WTC11 (cell line): ENCODE data around the gene NEB. TPM values are rescaled to one million over a fixed set of nuclear protein-coding genes. Genes with fewer than 3 reads are reported as not detected.
A peak's percentile ranks its signal among the peaks of the same experiment; 100 is the strongest.

Experiments used
- ATAC-seq: fragments of 200-7000 bp; cut with Tn5 transposase; 2 replicates; pipeline ENCODE4 v1.10.0; 2021; ENCODE audit warnings: mild to moderate bottlenecking, moderate library complexity
- CTCF ChIA-PET: fragments of 300-600 bp; sonication (Branson Sonifier 250); formaldehyde crosslinking; loops from one replicate; lab custom pipeline; 2021; ENCODE audit warnings: antibody characterized with exemption; lab: Charles Lee
- POLR2A ChIA-PET: fragments of 350-600 bp; sonication (Branson Sonifier 250); formaldehyde crosslinking; loops from one replicate; lab custom pipeline; 2021; ENCODE audit warnings: antibody characterized with exemption; lab: Charles Lee
- DNase-seq: peaks from one replicate; pipeline ENCODE4 v3.0.0; 2021; ENCODE audit warnings: low spot score
- H3K27ac Mint-ChIP-seq: 2 replicates; pipeline ENCODE4 v1.8.0; 2021; ENCODE audit warnings: mixed read lengths
- H3K27me3 Mint-ChIP-seq: 2 replicates; pipeline ENCODE4 v1.8.0; 2021; ENCODE audit warnings: low read depth, mild to moderate bottlenecking, moderate library complexity, mixed read lengths
- H3K36me3 Mint-ChIP-seq: 2 replicates; pipeline ENCODE4 v1.8.0; 2021; ENCODE audit warnings: mixed read lengths
- H3K4me1 Mint-ChIP-seq: 2 replicates; pipeline ENCODE4 v1.8.0; 2022; ENCODE audit warnings: mixed read lengths
- H3K4me3 Mint-ChIP-seq: 2 replicates; pipeline ENCODE4 v1.8.0; 2021; ENCODE audit warnings: mild to moderate bottlenecking, moderate library complexity, mixed read lengths
- H3K9me3 Mint-ChIP-seq: 2 replicates; pipeline ENCODE4 v1.8.0; 2021; ENCODE audit warnings: mixed read lengths
- ATF1 ChIP-seq: sonication (generic); formaldehyde crosslinking; IDR thresholded peaks from 2 replicates; pipeline ENCODE4 v1.8.1; 2023; ENCODE audit warnings: mild to moderate bottlenecking, moderate library complexity, missing genetic modification reagents
- RORB ChIP-seq: fragments of 250-450 bp; sonication (Bioruptor Pico); IDR thresholded peaks from 2 replicates; pipeline ENCODE4 v1.9.0; 2021; ENCODE audit warnings: mild to moderate bottlenecking
- SP1 ChIP-seq: sonication (generic); formaldehyde crosslinking; conservative IDR thresholded peaks from 2 replicates; pipeline ENCODE4 v1.8.1; 2022; ENCODE audit warnings: missing genetic modification reagents
- TCF7 ChIP-seq: sonication (generic); formaldehyde crosslinking; IDR thresholded peaks from 2 replicates; pipeline ENCODE4 v1.8.0; 2022; ENCODE audit warnings: mild to moderate bottlenecking, low read depth, missing genetic modification reagents, moderate library complexity
- ZNF138 ChIP-seq: sonication (generic); formaldehyde crosslinking; conservative IDR thresholded peaks from 2 replicates; pipeline ENCODE4 v1.8.1; 2022; ENCODE audit warnings: mild to moderate bottlenecking, moderate library complexity, missing genetic modification reagents
- ZNF281 ChIP-seq: sonication (generic); formaldehyde crosslinking; IDR thresholded peaks from 2 replicates; pipeline ENCODE4 v1.8.0; 2023; ENCODE audit warnings: mild to moderate bottlenecking, missing genetic modification reagents
- ZNF425 ChIP-seq: fragments of 250-450 bp; sonication (Bioruptor Pico); conservative IDR thresholded peaks from 2 replicates; pipeline ENCODE4 v1.9.0; 2021; ENCODE audit warnings: mild to moderate bottlenecking
- ZNF512 ChIP-seq: sonication (generic); formaldehyde crosslinking; IDR thresholded peaks from 2 replicates; pipeline ENCODE4 v1.8.1; 2022; ENCODE audit warnings: missing genetic modification reagents, borderline replicate concordance
- ZNF532 ChIP-seq: fragments of 250-450 bp; sonication (Bioruptor Pico); IDR thresholded peaks from 2 replicates; pipeline ENCODE4 v1.9.0; 2021; ENCODE audit warnings: mild to moderate bottlenecking, borderline replicate concordance
- total RNA-seq: library from RNA; stranded (reverse); gene quantifications from 3 replicates; pipeline ENCODE4 v1.2.3, GENCODE V29; 2021
- TF ChIP-seq, protein P1 (sequence below): fragments of 250-450 bp; sonication (Bioruptor Pico); IDR thresholded peaks from 2 replicates; pipeline ENCODE4 v1.9.0; 2021; ENCODE audit warnings: mild to moderate bottlenecking
- TF ChIP-seq, protein P2 (sequence below): sonication (generic); formaldehyde crosslinking; IDR thresholded peaks from 2 replicates; pipeline ENCODE4 v1.8.0; 2022; ENCODE audit warnings: missing genetic modification reagents
- TF ChIP-seq, protein P3 (sequence below): sonication (generic); formaldehyde crosslinking; IDR thresholded peaks from 2 replicates; pipeline ENCODE4 v1.8.1; 2023; ENCODE audit warnings: mild to moderate bottlenecking, missing genetic modification reagents, borderline replicate concordance
- TF ChIP-seq, protein P4 (sequence below): sonication (generic); formaldehyde crosslinking; IDR thresholded peaks from 2 replicates; pipeline ENCODE4 v1.8.1; 2023; ENCODE audit warnings: mild to moderate bottlenecking, missing genetic modification reagents

Gene NEB
- total RNA-seq, 1 experiment from 2014 or later = 1.9 TPM

DNA sequence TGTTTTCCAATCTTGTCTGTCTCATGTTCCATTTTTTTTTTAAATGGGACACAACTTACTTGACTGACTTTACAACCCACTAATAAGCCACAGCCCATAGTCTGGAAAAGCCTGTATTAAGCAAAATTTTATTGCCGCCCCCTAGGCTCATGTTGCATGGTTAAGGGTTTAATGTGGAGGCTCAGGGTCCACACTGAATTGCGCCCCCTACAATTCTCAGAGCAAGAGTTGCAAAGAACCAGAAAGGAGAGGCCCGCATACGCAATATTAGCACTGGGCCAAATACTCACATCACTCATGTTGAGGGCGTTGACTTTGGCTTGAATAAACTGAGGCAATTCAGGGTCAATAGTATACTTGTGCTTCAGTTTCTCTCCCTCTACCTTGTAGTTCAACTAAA lies 65.5 kb downstream of the NEB start (continued):
- TF ChIP-seq ZNF532 (CRISPR knock-in tag) (no peak), TCF7 (CRISPR knock-in tag) (no peak), ZNF425 (CRISPR knock-in tag) (no peak), SP1 (CRISPR knock-in tag) (no peak)

- Mint-ChIP-seq H3K27me3 (peaks cover 2% of the 10 kb centered on the region; the same call in 1 of the 2 replicates), H3K36me3 (no peaks in the 10 kb centered on the region), H3K4me1 (peaks cover 22% of the 10 kb centered on the region), H3K4me3 (no peak overlapping the region), H3K27ac (no peak overlapping the region), H3K9me3 (no peaks in the 10 kb centered on the region)
- CTCF ChIA-PET = no interaction called here
- DNase-seq (no peak), ATAC-seq (peak; percentile 53)
- POLR2A ChIA-PET = no interaction called here
- TF ChIP-seq ZNF281 = no peak
- TF ChIP-seq, protein P1, sequence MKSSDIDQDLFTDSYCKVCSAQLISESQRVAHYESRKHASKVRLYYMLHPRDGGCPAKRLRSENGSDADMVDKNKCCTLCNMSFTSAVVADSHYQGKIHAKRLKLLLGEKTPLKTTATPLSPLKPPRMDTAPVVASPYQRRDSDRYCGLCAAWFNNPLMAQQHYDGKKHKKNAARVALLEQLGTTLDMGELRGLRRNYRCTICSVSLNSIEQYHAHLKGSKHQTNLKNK (CRISPR knock-in tag) = no peak
- no peak for TF ChIP-seq ZNF138 (CRISPR knock-in tag)
- no peak for TF ChIP-seq SP1 (CRISPR knock-in tag)
- TF ChIP-seq, protein P2, sequence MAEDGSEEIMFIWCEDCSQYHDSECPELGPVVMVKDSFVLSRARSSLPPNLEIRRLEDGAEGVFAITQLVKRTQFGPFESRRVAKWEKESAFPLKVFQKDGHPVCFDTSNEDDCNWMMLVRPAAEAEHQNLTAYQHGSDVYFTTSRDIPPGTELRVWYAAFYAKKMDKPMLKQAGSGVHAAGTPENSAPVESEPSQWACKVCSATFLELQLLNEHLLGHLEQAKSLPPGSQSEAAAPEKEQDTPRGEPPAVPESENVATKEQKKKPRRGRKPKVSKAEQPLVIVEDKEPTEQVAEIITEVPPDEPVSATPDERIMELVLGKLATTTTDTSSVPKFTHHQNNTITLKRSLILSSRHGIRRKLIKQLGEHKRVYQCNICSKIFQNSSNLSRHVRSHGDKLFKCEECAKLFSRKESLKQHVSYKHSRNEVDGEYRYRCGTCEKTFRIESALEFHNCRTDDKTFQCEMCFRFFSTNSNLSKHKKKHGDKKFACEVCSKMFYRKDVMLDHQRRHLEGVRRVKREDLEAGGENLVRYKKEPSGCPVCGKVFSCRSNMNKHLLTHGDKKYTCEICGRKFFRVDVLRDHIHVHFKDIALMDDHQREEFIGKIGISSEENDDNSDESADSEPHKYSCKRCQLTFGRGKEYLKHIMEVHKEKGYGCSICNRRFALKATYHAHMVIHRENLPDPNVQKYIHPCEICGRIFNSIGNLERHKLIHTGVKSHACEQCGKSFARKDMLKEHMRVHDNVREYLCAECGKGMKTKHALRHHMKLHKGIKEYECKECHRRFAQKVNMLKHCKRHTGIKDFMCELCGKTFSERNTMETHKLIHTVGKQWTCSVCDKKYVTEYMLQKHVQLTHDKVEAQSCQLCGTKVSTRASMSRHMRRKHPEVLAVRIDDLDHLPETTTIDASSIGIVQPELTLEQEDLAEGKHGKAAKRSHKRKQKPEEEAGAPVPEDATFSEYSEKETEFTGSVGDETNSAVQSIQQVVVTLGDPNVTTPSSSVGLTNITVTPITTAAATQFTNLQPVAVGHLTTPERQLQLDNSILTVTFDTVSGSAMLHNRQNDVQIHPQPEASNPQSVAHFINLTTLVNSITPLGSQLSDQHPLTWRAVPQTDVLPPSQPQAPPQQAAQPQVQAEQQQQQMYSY = no peak
- no peak for TF ChIP-seq ATF1
- TF ChIP-seq RORB (CRISPR knock-in tag) = no peak
- no peak for TF ChIP-seq ZNF512
- TF ChIP-seq, protein P3, sequence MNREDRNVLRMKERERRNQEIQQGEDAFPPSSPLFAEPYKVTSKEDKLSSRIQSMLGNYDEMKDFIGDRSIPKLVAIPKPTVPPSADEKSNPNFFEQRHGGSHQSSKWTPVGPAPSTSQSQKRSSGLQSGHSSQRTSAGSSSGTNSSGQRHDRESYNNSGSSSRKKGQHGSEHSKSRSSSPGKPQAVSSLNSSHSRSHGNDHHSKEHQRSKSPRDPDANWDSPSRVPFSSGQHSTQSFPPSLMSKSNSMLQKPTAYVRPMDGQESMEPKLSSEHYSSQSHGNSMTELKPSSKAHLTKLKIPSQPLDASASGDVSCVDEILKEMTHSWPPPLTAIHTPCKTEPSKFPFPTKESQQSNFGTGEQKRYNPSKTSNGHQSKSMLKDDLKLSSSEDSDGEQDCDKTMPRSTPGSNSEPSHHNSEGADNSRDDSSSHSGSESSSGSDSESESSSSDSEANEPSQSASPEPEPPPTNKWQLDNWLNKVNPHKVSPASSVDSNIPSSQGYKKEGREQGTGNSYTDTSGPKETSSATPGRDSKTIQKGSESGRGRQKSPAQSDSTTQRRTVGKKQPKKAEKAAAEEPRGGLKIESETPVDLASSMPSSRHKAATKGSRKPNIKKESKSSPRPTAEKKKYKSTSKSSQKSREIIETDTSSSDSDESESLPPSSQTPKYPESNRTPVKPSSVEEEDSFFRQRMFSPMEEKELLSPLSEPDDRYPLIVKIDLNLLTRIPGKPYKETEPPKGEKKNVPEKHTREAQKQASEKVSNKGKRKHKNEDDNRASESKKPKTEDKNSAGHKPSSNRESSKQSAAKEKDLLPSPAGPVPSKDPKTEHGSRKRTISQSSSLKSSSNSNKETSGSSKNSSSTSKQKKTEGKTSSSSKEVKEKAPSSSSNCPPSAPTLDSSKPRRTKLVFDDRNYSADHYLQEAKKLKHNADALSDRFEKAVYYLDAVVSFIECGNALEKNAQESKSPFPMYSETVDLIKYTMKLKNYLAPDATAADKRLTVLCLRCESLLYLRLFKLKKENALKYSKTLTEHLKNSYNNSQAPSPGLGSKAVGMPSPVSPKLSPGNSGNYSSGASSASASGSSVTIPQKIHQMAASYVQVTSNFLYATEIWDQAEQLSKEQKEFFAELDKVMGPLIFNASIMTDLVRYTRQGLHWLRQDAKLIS (CRISPR knock-in tag) = no peak
- TF ChIP-seq, protein P4, sequence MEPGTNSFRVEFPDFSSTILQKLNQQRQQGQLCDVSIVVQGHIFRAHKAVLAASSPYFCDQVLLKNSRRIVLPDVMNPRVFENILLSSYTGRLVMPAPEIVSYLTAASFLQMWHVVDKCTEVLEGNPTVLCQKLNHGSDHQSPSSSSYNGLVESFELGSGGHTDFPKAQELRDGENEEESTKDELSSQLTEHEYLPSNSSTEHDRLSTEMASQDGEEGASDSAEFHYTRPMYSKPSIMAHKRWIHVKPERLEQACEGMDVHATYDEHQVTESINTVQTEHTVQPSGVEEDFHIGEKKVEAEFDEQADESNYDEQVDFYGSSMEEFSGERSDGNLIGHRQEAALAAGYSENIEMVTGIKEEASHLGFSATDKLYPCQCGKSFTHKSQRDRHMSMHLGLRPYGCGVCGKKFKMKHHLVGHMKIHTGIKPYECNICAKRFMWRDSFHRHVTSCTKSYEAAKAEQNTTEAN = no peak
Measured at GRCh38 chr2:151665959-151666358, 68.3 kb downstream of the NEB start.
